Measurements from ENCODE around the gene NELL1. TPM values are rescaled to one million over a fixed set of nuclear protein-coding genes. Genes with fewer than 3 reads are reported as not detected.

NELL1 gene
- total and polyA plus RNA-seq, 2 donors (not counting 3 experiments of a cell fraction or from before 2014, with no cell fraction given) = not detected

DNA sequence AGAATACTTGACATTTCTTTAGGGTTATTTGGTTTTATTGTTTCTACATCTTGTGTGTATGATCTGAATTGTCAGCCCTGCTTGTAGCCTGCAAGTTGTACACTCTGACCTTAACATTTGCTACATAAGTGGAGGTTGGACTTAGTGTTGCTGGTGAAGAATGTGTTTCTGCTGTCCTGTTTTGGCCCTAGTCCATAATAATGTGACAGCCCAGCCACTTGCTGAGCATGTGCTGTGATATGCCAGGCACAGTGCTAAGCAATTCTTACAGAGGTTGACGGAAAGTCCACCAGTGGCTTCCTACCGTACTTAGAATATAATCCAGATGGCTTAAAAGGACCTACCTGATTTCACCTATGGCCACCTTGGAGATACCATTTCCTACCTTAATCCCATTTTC is 526.6 kb downstream of the NELL1 start:
- no peak for DNase-seq (ENCODE audit: low read depth, low spot score)
- no peak overlapping the region for H2AFZ ChIP-seq (ENCODE audit: low read depth, low read length)
- dilution Hi-C loops (cut with MboI; ENCODE audit: extremely low pct_ligation_motif_present, low sequenced_read_pairs) (no loop called here), intact Hi-C loops (cut with micrococcal nuclease) (no loop called here)
- H3K4me3 ChIP-seq (replicated peaks in 1 of 3; ENCODE audit: insufficient read depth in 1 of 3, low read depth in 1 of 3, low read length in 3 of 3) = no peak overlapping the region
- no peak for FAIRE-seq
- H3K4me1 ChIP-seq (ENCODE audit: control insufficient read depth, extremely low read depth, insufficient read depth, low read length) = no peaks in the 10 kb centered on the region
- H4K20me1 ChIP-seq (replicated peaks; ENCODE audit: control insufficient read depth, extremely low read depth, insufficient read depth, low read length) = no peaks in the 10 kb centered on the region
- H3K9ac ChIP-seq (replicated peaks; ENCODE audit: extremely low read depth, insufficient read depth, low read length) = no peak overlapping the region
- no peaks in the 10 kb centered on the region for H3K9me1 ChIP-seq (replicated peaks; ENCODE audit: control insufficient read depth, extremely low read depth, insufficient read depth, low read length)
- peaks cover 7% of the 10 kb centered on the region for H3K9me3 ChIP-seq (replicated peaks; ENCODE audit: control insufficient read depth, insufficient read depth, low read length)
- H3K36me3 ChIP-seq (ENCODE audit: control insufficient read depth in 2 of 2, extremely low read depth in 1 of 2, insufficient read depth in 2 of 2, low read length in 2 of 2) = no peaks in the 10 kb centered on the region
- no peaks in the 10 kb centered on the region for H3K27me3 ChIP-seq (ENCODE audit: control insufficient read depth in 2 of 2, insufficient read depth in 2 of 2, low read length in 2 of 2)
- CTCF ChIA-PET = no interaction called here
- TF ChIP-seq EZH2 (IDR thresholded peaks at IDR 0.05; ENCODE audit: borderline replicate concordance, low read depth, low read length, severe bottlenecking) (no peak), JUN (IDR thresholded peaks at IDR 0.05; ENCODE audit: borderline replicate concordance, insufficient read depth, insufficient read length, low read depth) (no peak)
- H3K79me2 ChIP-seq (ENCODE audit: control insufficient read depth, insufficient read depth, low read length) = no peaks in the 10 kb centered on the region
- no peak overlapping the region for H3K27ac ChIP-seq (ENCODE audit: insufficient read depth, low read depth, low read length)
- BruUV-seq (replicated peaks) = no TSS peak
- POLR2A ChIA-PET = no interaction called here
- H3K4me2 ChIP-seq (ENCODE audit: insufficient read depth, low read length) = no peak overlapping the region

GRCh38 chr11:21198498-21198897 is 529.1 kb downstream of the NELL1 start:
- dilution Hi-C loops (cut with MboI; ENCODE audit: extremely low pct_ligation_motif_present, low sequenced_read_pairs) = no loop called here
- intact Hi-C loops (cut with micrococcal nuclease) = no loop called here
- no TSS peak for BruUV-seq (replicated peaks)

More at GRCh38 chr11:21198498-21198897, 529.1 kb downstream of the NELL1 start:
- Histone ChIP-seq H3K9me3 (replicated peaks; ENCODE audit: control insufficient read depth, insufficient read depth, low read length) (peaks cover 7% of the 10 kb centered on the region), H3K27me3 (ENCODE audit: control insufficient read depth in 2 of 2, insufficient read depth in 2 of 2, low read length in 2 of 2) (no peaks in the 10 kb centered on the region), H4K20me1 (replicated peaks; ENCODE audit: control insufficient read depth, extremely low read depth, insufficient read depth, low read length) (no peaks in the 10 kb centered on the region), H3K4me1 (ENCODE audit: control insufficient read depth, extremely low read depth, insufficient read depth, low read length) (no peaks in the 10 kb centered on the region), H3K9ac (replicated peaks; ENCODE audit: extremely low read depth, insufficient read depth, low read length) (no peak overlapping the region), H3K27ac (ENCODE audit: insufficient read depth, low read depth, low read length) (no peak overlapping the region), H3K4me3 (replicated peaks in 1 of 3; ENCODE audit: insufficient read depth in 1 of 3, low read depth in 1 of 3, low read length in 3 of 3) (no peak overlapping the region), H3K36me3 (ENCODE audit: control insufficient read depth in 2 of 2, extremely low read depth in 1 of 2, insufficient read depth in 2 of 2, low read length in 2 of 2) (no peaks in the 10 kb centered on the region), H3K79me2 (ENCODE audit: control insufficient read depth, insufficient read depth, low read length) (no peaks in the 10 kb centered on the region), H3K4me2 (ENCODE audit: insufficient read depth, low read length) (no peak overlapping the region), H2AFZ (ENCODE audit: low read depth, low read length) (no peak overlapping the region), H3K9me1 (replicated peaks; ENCODE audit: control insufficient read depth, extremely low read depth, insufficient read depth, low read length) (no peaks in the 10 kb centered on the region)
- FAIRE-seq = no peak
- DNase-seq (ENCODE audit: low read depth, low spot score) = no peak
- ChIA-PET CTCF (no interaction called here), POLR2A (no interaction called here)
- TF ChIP-seq POLR2A (IDR thresholded peaks at IDR 0.05; ENCODE audit: low read depth, low read length) = no peak
- TF ChIP-seq JUN (IDR thresholded peaks at IDR 0.05; ENCODE audit: borderline replicate concordance, insufficient read depth, insufficient read length, low read depth) = no peak
- TF ChIP-seq FOS (IDR thresholded peaks at IDR 0.05; ENCODE audit: borderline replicate concordance, insufficient read depth, low read length) = no peak

All from endothelial cell of umbilical vein (primary cell).